Fibroblast of lung (primary cell): ENCODE data around the gene WDR89.

Source experiments
- CTCF ChIP-seq, 2 donors: IDR thresholded peaks in 1 of 2; conservative IDR thresholded peaks in 1 of 2; 1 replicate in 1 of 2; 2 replicates in 1 of 2; pipeline ENCODE4 v1.5.1; 2011 to 2012; ENCODE audit warnings: low read length in 2 of 2, control low read depth in 1 of 2, inconsistent platforms in 1 of 2, low read depth in 1 of 2, mild to moderate bottlenecking in 1 of 2
- EZH2 ChIP-seq: IDR thresholded peaks from 2 replicates; pipeline ENCODE4 v1.5.1; 2012; ENCODE audit warnings: low read length, control low read depth, mild to moderate bottlenecking; ENCODE audit errors: missing control alignments

- peak; percentile 29 to 65 for TF ChIP-seq CTCF (conservative IDR thresholded peaks at IDR 0.05 in 1 of 2, IDR thresholded peaks at IDR 0.05 in 1 of 2; ENCODE audit: low read depth in 1 of 2, low read length in 2 of 2)
- no peak for TF ChIP-seq EZH2
Measured at GRCh38 chr14:63632932-63633514, 8.6 kb downstream of the WDR89 start.
